ENCODE data around the gene MMP23B. TPM values are rescaled to one million over a fixed set of nuclear protein-coding genes. Genes with fewer than 3 reads are reported as not detected.

Gene MMP23B
- total and polyA plus RNA-seq, 2 of the 8 experiments (the other 6 are each of a cell fraction or from before 2014, with no cell fraction given), result 9.2 to 14.6 TPM

- TF ChIP-seq, protein P1, sequence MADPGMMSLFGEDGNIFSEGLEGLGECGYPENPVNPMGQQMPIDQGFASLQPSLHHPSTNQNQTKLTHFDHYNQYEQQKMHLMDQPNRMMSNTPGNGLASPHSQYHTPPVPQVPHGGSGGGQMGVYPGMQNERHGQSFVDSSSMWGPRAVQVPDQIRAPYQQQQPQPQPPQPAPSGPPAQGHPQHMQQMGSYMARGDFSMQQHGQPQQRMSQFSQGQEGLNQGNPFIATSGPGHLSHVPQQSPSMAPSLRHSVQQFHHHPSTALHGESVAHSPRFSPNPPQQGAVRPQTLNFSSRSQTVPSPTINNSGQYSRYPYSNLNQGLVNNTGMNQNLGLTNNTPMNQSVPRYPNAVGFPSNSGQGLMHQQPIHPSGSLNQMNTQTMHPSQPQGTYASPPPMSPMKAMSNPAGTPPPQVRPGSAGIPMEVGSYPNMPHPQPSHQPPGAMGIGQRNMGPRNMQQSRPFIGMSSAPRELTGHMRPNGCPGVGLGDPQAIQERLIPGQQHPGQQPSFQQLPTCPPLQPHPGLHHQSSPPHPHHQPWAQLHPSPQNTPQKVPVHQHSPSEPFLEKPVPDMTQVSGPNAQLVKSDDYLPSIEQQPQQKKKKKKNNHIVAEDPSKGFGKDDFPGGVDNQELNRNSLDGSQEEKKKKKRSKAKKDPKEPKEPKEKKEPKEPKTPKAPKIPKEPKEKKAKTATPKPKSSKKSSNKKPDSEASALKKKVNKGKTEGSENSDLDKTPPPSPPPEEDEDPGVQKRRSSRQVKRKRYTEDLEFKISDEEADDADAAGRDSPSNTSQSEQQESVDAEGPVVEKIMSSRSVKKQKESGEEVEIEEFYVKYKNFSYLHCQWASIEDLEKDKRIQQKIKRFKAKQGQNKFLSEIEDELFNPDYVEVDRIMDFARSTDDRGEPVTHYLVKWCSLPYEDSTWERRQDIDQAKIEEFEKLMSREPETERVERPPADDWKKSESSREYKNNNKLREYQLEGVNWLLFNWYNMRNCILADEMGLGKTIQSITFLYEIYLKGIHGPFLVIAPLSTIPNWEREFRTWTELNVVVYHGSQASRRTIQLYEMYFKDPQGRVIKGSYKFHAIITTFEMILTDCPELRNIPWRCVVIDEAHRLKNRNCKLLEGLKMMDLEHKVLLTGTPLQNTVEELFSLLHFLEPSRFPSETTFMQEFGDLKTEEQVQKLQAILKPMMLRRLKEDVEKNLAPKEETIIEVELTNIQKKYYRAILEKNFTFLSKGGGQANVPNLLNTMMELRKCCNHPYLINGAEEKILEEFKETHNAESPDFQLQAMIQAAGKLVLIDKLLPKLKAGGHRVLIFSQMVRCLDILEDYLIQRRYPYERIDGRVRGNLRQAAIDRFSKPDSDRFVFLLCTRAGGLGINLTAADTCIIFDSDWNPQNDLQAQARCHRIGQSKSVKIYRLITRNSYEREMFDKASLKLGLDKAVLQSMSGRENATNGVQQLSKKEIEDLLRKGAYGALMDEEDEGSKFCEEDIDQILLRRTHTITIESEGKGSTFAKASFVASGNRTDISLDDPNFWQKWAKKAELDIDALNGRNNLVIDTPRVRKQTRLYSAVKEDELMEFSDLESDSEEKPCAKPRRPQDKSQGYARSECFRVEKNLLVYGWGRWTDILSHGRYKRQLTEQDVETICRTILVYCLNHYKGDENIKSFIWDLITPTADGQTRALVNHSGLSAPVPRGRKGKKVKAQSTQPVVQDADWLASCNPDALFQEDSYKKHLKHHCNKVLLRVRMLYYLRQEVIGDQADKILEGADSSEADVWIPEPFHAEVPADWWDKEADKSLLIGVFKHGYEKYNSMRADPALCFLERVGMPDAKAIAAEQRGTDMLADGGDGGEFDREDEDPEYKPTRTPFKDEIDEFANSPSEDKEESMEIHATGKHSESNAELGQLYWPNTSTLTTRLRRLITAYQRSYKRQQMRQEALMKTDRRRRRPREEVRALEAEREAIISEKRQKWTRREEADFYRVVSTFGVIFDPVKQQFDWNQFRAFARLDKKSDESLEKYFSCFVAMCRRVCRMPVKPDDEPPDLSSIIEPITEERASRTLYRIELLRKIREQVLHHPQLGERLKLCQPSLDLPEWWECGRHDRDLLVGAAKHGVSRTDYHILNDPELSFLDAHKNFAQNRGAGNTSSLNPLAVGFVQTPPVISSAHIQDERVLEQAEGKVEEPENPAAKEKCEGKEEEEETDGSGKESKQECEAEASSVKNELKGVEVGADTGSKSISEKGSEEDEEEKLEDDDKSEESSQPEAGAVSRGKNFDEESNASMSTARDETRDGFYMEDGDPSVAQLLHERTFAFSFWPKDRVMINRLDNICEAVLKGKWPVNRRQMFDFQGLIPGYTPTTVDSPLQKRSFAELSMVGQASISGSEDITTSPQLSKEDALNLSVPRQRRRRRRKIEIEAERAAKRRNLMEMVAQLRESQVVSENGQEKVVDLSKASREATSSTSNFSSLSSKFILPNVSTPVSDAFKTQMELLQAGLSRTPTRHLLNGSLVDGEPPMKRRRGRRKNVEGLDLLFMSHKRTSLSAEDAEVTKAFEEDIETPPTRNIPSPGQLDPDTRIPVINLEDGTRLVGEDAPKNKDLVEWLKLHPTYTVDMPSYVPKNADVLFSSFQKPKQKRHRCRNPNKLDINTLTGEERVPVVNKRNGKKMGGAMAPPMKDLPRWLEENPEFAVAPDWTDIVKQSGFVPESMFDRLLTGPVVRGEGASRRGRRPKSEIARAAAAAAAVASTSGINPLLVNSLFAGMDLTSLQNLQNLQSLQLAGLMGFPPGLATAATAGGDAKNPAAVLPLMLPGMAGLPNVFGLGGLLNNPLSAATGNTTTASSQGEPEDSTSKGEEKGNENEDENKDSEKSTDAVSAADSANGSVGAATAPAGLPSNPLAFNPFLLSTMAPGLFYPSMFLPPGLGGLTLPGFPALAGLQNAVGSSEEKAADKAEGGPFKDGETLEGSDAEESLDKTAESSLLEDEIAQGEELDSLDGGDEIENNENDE (IDR thresholded peaks at IDR 0.05; ENCODE audit: insufficient replicate concordance, low read length), result no peak
- TF ChIP-seq KDM4A (IDR thresholded peaks at IDR 0.05; ENCODE audit: low read depth, low read length, severe bottlenecking), result no peak
- TF ChIP-seq KDM1A (IDR thresholded peaks at IDR 0.05; ENCODE audit: borderline replicate concordance, low read length), result no peak
- TF ChIP-seq RXRA (IDR thresholded peaks at IDR 0.05; ENCODE audit: insufficient read depth, low read depth, low read length), result no peak
- TF ChIP-seq NRF1 (IDR thresholded peaks at IDR 0.05; ENCODE audit: low read depth, low read length), result no peak
- no peak for TF ChIP-seq CBX8 (IDR thresholded peaks at IDR 0.05; ENCODE audit: borderline replicate concordance, low read depth, low read length)
- TF ChIP-seq CHD1 (IDR thresholded peaks at IDR 0.05; ENCODE audit: low read depth, low read length), result no peak
- no peak for TF ChIP-seq RAD21 (IDR thresholded peaks at IDR 0.05 in 1 of 2, conservative IDR thresholded peaks at IDR 0.05 in 1 of 2; ENCODE audit: low read depth in 2 of 2, low read length in 2 of 2)
Measured at GRCh38 chr1:1629430-1630190, 2.4 kb upstream of the MMP23B start (continued).
